ENCODE data around the gene WNT7A. TPM values are rescaled to one million over a fixed set of nuclear protein-coding genes. Genes with fewer than 3 reads are reported as not detected.

WNT7A gene
- total RNA-seq, 1 experiment from 2014 or later: not detected

GRCh38 chr3:13898346-13898745, 18.5 kb upstream of the WNT7A start:
- H2BK12ac ChIP-seq (ENCODE audit: insufficient read length, low read depth, low read length): no peak overlapping the region
- H3K56ac ChIP-seq (ENCODE audit: insufficient read length, low read depth, low read length): no peak overlapping the region
- H2BK120ac ChIP-seq (ENCODE audit: low read depth, low read length, poor library complexity, severe bottlenecking): no peak overlapping the region
- H3K27me3 Mint-ChIP-seq (ENCODE audit: low read depth): peaks cover 49% of the 10 kb centered on the region
- no peak overlapping the region for H2BK20ac ChIP-seq (ENCODE audit: low read depth, low read length, poor library complexity, severe bottlenecking)
- no peak overlapping the region for H3K9ac ChIP-seq (ENCODE audit: extremely low read depth, insufficient read length, low read length)
- H3K36me3 Mint-ChIP-seq (ENCODE audit: insufficient read depth in 1 of 3, low read depth in 3 of 3): peaks cover 0 to 3% (median 3%) of the 10 kb centered on the region in 3 experiments; a peak in 4 of 7 replicates
- TF ChIP-seq CTCF (conservative IDR thresholded peaks at IDR 0.05): no peak
- WGBS (ENCODE audit: extremely low coverage, insufficient read length, low lambda C conversion rate): no CpG with 5 or more reads among the region's 3 CpGs
- H3K27me3 ChIP-seq (ENCODE audit: insufficient read depth, low read length): peaks cover 11% of the 10 kb centered on the region; the same call in 1 of the 2 replicates
- peaks cover 8% of the 10 kb centered on the region for H3K23me2 ChIP-seq (ENCODE audit: insufficient read length, low read depth, low read length, poor library complexity, severe bottlenecking)
- no peak overlapping the region for H3T11ph ChIP-seq (ENCODE audit: low read length)
- H3K79me1 ChIP-seq (ENCODE audit: insufficient read depth, low read depth, low read length, poor library complexity, severe bottlenecking): no peaks in the 10 kb centered on the region
- no peak overlapping the region for H3K27ac Mint-ChIP-seq
- H2BK5ac ChIP-seq (ENCODE audit: insufficient read length, low read length): no peak overlapping the region
- H3K27ac ChIP-seq (ENCODE audit: insufficient read length, low read depth, low read length): no peak overlapping the region
- no peak overlapping the region for H3K23ac ChIP-seq (ENCODE audit: insufficient read length, low read depth, low read length)
- H3K79me2 ChIP-seq (ENCODE audit: insufficient read depth, low read length): no peaks in the 10 kb centered on the region
- H3K9me3 ChIP-seq (ENCODE audit: control insufficient read depth, low read depth, low read length): peaks cover 21% of the 10 kb centered on the region
- no peak overlapping the region for H2AFZ ChIP-seq (ENCODE audit: low read length)
- no peak overlapping the region; a peak in 1 of 5 replicates for H3K4me3 Mint-ChIP-seq
- no peaks in the 10 kb centered on the region for H4K20me1 ChIP-seq (ENCODE audit: control insufficient read depth, insufficient read depth, insufficient read length)
- no peak overlapping the region for H4K91ac ChIP-seq (ENCODE audit: insufficient read length, low read depth, low read length)
- no peaks in the 10 kb centered on the region; the same call in 1 of the 2 replicates for H3K4me1 ChIP-seq (ENCODE audit: insufficient read depth, low read length)
- H4K5ac ChIP-seq (ENCODE audit: insufficient read length, low read depth, low read length): no peak overlapping the region
- no peak overlapping the region for H2AK5ac ChIP-seq (ENCODE audit: insufficient read length, low read length)
- no peak overlapping the region for H3K4ac ChIP-seq (ENCODE audit: low read depth, low read length)
- no peak overlapping the region for H3K14ac ChIP-seq (ENCODE audit: insufficient read depth, low read length)
- H4K8ac ChIP-seq (replicated peaks; ENCODE audit: insufficient read length, low read depth, low read length): no peak overlapping the region
- no peak for DNase-seq
- peaks cover 32 to 33% of the 10 kb centered on the region in 2 experiments for H3K9me3 Mint-ChIP-seq
- H3K4me1 Mint-ChIP-seq: peaks cover 5 to 9% of the 10 kb centered on the region in 2 experiments
- H2BK15ac ChIP-seq (ENCODE audit: low read depth, low read length): no peak overlapping the region
- no peak overlapping the region for H3K4me2 ChIP-seq (ENCODE audit: insufficient read depth, insufficient read length, low read length)
- H3K18ac ChIP-seq (ENCODE audit: insufficient read length, low read depth, low read length): no peak overlapping the region

All from H9 (cell line).